ENCODE data around the gene ABCC6. TPM values are rescaled to one million over a fixed set of nuclear protein-coding genes. Genes with fewer than 3 reads are reported as not detected.
"Not testable (repeated sequence)": the region's sequence is repeated elsewhere in the genome, so short reads cannot be mapped to it uniquely, and the experiment has no call there.

ABCC6 gene
- total RNA-seq, 1 experiment from 2014 or later = 12.8 TPM

DNA sequence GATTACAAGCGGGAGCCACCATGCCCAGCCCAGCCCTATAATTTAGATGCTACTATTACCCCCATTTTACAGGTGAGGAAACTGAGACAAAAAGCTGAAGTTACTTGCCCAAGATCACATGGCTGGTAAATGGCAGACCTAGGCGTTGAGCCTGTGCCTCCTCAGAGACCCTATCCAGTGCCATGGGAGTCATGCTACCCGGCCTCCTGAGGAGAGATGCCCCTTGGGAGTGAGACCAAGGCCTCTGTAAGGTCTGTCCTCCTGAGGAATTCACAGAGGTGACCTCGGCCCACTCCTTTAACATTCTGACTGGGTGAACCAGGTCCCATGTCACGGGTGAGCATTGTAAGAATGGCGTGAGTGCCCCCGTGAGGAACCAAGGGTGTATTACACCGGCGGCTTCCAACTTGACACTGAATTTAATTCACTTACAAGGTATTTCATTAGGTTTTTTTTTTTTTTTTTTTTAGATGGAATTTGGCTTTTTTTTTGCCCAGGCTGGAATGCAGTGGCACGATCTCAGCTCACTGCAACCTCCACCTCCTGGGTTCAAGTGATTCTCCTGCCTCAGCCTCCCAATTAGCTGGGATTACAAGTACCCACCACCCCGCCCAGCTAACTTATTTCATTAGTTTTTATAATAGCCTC, 95.7 kb downstream of the ABCC6 start:
- peak; percentile 74 for DNase-seq (ENCODE audit: low spot score)
- in situ Hi-C loops (cut with HindIII; ENCODE audit: low sequenced_read_pairs) = no loop called here

DNA sequence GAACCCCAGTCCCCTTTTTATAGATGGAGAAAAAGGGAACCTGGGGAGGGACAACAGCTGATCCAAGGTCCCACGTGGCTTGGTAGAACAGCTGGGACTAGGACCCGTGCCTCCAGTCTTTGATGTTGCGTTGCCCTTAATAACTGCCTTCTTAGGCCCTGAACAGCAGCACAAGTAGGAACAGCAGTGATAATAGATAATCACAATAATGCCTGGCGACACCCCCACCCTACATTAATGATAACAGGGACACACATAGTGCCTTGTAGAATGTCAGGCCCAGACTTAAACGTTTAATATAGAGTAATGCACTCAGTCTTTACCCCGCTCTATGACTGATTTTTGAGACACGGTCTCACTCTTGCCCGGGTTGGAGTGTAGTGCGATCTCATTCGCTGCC, 96.4 kb downstream of the ABCC6 start:
- no peak for DNase-seq (ENCODE audit: low spot score)
- in situ Hi-C loops (cut with HindIII; ENCODE audit: low sequenced_read_pairs) = no loop called here

DNA sequence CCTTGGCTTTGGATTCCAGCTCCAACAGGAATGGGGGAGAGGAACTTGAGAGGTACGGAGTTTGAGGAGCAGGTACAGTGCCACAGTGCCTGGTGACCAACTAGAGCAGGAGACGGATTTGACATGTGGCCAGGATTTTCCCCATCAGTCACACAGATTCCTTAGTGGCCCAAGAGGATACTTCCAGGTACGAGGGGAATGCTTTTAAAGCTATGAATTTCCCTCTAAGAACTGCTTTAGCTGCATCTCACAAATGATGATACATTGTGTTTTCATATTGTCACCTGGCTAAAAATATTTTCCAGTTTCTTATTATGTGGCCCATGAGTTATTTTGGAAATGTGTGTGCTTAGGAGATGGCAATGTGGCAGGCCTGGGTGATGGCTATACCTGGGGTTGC, 98.3 kb downstream of the ABCC6 start:
- DNase-seq (ENCODE audit: low spot score) = no peak
- in situ Hi-C loops (cut with HindIII; ENCODE audit: low sequenced_read_pairs) = no loop called here

DNA sequence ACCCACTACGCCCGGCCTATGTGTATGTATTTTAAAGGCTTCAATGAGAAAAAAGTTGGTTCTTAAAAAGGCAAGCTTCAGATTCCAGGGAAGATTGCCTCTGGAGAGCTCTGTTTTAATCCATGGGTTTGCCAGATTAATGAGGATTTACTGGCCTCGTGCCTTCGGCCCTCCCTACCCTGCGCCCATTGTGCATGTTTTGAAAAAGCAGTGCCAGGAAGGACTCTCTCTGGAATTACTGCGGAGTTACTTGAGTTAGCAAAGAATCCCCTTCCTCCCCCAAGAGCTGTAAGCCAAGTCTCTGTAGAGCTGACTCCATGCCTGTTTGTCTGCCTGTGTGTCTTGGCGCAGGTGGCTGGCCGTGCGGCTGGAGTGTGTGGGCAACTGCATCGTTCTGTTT, 98.9 kb downstream of the ABCC6 start:
- in situ Hi-C loops (cut with HindIII; ENCODE audit: low sequenced_read_pairs) = no loop called here
- DNase-seq (ENCODE audit: low spot score) = no peak

DNA sequence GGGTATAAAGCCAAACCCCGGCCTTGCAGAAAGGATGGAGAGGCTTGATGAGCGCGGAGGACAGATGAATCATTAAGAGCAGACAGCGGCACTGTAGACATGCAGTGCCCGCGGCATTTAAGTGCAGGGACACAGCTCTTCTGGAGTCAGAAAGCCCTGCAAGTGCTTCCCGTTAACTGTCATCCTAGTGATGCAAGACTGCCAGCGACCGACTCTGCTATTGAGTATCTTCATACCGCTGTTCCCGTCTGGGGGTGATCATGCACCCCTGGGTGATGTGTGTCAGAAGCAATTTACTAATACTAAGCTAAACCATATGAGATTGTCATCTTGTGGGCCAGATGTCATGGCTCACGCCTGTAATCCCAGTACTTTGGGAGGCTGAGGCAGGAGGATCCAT, 101.0 kb downstream of the ABCC6 start:
- in situ Hi-C loops (cut with HindIII; ENCODE audit: low sequenced_read_pairs) = no loop called here
- no peak for DNase-seq (ENCODE audit: low spot score)

DNA sequence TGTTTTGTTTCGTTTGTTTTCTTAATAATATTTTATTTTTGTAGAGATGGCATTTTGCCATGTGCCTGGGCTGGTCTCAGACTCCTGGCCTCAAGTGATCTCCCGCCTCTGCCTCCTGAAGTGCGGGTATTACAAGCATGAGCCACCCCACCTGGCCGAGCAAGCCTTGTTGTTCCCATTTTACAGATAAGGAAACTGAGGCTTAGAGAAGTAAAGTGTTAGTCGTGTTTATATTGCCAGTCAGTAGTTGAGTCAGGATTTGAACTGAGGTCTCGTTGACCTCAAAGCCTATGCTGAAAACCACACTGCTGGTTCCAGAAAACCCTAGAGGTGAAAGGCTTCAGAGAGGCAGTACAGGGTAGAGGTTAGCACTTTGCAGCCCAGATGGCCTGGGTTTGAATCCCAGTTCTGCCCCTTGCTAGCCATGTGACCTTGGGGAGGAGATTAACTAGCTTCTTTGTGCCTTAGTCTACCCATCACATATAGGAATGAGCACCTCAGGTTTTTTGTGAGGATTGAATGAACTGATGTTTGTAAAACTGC, 102.0 kb downstream of the ABCC6 start:
- DNase-seq (ENCODE audit: low spot score) = no peak
- in situ Hi-C loops (cut with HindIII; ENCODE audit: low sequenced_read_pairs) = no loop called here

DNA sequence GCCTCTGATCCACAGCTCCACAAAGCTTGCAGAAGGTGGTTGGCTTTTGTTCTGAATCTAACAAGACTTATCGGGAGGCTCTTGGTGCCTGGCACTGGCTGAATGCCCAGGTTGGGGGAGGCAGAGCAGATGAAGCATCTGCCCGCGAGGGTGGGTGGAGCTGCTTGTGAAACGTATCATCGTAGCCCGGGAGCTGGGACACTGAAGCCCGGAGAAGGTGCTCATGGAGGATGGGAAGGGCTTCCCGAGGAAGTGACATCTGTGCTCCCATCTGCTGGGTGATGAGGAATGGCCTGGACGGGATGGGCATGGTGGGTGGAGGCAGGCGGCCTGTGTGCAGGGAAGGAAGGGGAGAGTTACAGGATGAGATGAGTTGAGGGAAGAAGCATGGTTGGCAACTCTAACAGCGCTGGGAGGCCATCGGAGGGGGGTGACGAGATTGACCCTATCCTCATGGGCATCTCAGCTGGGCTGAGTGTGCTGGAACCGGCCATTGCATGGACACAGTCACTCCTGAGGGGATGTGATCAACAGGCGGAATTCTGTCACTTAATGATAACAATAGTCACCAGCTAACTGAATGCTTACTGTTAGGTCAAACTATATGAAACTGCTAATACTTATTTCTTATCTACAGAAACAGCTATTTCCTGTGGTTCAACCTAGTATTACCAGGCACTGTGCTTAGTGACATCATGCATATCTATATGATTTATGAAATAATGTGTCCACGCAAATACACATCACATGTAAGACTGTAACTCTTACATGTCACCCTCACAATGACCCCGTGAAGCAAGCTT, 102.7 kb downstream of the ABCC6 start:
- peak; percentile 83 for DNase-seq (ENCODE audit: low spot score)
- in situ Hi-C loops (cut with HindIII; ENCODE audit: low sequenced_read_pairs) = no loop called here

DNA sequence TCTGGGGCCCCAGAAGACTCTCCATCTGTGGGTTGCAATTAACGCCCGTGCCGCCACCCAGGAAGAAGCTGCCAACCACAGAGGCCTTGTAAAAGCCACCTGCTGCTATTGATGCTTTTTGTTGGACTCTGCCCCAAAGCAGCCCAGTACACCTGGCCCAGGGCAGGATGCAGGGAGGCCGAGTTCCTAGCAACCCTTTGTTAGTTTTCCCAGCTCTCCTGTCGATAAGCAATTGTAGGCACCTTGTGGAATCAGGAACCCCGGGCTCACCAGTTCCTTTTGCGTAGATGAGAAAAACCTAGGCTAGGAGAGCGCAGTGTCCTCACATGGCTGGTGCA, 103.3 kb downstream of the ABCC6 start:
- in situ Hi-C loops (cut with HindIII; ENCODE audit: low sequenced_read_pairs) = no loop called here
- no peak for DNase-seq (ENCODE audit: low spot score)

DNA sequence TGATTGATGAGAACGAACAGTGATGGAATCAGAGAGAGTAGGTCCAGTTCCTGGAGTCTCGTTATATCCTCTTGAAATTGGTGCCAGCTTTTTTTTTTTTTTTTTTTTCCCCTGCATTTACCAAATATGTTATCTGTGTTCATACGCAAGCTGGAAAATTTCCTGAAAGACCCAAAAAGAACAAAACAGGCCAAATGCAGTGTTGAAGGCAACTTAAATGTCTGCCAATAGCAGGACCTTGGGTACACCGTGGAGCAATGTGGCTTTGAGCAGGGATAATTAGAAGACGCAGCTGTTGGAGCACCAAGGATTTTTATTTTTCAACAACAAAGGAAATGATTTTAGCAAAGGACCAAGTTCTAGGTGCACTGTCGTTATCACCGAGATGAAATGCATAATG, 105.0 kb downstream of the ABCC6 start:
- DNase-seq (ENCODE audit: low spot score) = no peak

DNA sequence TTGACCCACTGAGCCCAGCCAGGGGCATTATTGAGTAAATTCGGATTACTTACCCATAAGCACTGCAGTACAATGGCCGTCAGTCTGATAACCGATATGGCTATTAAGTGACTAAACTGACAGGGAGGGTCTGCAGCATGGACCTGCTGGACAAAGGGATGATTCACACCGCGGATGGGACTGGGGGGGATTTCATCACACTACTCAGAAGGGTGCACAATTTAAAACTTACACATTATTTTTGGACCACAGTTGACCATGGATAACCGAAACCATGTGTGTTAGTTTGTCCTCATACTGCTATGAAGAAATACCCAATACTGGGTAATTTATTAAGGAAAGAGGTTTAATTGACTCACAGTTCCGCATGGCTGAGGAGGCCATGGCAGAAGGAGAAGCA, 106.5 kb downstream of the ABCC6 start:
- DNase-seq (ENCODE audit: low spot score) = no peak
- in situ Hi-C loops (cut with HindIII; ENCODE audit: low sequenced_read_pairs) = no loop called here

More for the DNA sequence above, 105.0 kb downstream of the ABCC6 start:
- in situ Hi-C loops (cut with HindIII; ENCODE audit: low sequenced_read_pairs) = no loop called here

DNA sequence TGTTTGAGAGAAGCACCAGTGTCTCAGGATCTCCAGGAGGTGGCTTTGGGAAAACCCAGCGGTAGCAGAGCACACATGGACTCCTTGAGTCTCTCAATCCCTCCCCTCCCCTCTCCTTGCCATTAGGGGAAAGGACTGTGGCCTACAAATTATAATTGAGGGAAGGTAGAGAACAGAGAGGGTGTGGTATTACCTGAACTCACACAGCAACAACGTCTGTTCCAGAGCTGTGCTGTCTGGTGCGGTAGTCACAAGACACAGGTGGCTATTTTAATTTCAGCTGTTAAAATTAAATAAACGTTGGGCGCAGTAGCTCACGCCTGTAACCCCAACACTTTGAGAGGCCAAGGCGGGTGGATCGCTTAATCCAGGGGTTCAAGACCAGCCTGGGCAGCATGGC, 110.2 kb downstream of the ABCC6 start:
- in situ Hi-C loops (cut with HindIII; ENCODE audit: low sequenced_read_pairs) = no loop called here
- DNase-seq (ENCODE audit: low spot score) = no peak

DNA sequence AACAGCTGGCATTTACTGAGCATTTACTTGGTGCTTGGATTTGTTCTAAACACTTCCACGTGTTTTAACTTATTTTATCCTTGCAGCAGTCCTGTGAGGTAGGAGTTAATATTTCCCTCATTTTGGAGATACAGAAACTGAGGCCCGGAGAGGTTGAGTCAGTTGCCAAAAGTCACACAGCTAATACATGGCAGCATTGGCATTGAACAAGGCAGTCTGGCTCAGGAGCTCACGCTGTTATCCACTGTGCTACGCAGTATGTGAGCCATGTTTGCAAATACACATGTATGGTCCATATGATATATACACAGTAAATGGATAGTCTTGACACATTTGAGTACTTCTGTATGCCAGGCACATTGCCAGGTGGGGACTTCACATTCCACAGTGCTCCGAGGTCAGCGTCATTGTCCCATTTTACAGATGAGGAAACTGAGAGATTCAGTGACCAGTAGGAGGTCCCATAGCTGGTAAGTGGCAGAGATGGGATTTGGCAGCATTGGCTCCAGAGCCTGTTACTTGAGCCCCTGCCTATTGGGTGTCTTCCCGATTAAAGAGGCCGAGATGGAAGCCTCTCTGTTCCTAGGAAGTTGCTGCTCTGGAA, 110.7 kb downstream of the ABCC6 start:
- DNase-seq (ENCODE audit: low spot score) = no peak

DNA sequence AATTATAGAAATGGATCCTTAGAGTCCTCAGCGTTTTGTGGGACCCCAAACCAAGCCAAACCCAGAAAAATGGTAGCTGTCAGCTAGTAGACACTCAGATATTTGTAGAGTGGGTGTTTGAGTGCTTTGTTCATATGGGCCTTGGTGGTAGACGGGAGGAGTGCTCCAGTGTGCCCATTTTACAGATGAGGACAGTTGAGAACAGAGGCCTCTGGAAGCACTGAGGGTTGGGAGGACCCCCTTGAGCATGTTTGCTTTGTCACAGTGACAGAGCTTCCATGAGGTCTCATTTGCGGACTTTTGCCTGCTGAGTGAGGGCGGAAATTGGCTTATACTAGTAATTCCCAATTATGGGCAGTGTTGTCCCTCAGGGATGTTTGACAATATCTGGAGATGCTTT, 111.7 kb downstream of the ABCC6 start:
- no peak for DNase-seq (ENCODE audit: low spot score)
- in situ Hi-C loops (cut with HindIII; ENCODE audit: low sequenced_read_pairs) = no loop called here

More for the DNA sequence above, 110.7 kb downstream of the ABCC6 start:
- in situ Hi-C loops (cut with HindIII; ENCODE audit: low sequenced_read_pairs) = no loop called here

DNA sequence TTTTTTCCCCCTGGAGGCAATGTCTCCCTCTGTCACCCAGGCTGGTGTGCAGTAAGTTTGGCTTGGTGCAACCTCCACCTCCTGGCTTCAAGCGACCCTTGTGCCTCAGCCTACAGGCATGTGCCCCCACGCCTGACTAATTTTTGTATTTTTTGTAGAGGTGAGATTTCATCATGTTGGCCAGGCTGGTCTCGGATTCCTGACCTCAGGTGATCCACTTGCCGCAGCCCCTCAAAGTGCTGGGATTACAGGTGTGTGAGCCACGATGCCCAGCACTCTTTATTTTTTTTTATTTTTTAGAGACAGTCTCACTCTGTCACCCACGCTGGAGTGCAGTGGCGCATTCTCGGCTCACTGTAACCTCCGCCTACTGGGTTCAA, 113.2 kb downstream of the ABCC6 start:
- in situ Hi-C loops (cut with HindIII; ENCODE audit: low sequenced_read_pairs) = no loop called here

DNA sequence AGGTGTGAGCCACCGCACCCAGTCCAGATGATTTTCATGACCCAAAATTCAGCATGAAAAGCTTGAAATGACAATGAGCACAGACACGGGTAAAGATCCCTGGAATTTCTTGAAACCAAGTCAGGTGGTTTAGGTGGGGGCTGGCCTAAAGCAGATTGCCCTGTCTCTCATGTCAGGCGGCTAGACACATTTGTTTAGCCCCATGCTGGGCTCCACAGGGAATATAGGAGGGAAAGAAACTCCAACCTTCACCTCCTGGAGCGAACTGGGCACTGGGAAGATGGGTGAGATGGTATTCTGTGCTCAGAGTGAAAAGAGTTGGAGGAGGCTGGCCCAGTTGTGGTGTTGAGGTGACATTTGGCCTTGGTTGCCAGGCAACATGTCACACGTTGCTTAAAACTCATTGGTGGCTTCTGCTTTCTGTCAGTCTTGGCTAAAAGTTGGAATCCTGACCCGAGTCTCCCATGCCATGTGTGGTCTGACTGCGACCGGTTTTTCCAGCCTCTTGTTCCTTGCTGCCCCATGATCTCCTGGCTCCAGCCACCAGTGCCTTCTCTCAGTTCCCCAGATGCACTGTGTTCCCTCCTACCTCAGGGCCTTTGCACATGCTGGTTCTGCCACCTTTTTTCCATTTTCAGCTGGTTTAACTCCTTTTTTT, 113.7 kb downstream of the ABCC6 start:
- no peak for DNase-seq (ENCODE audit: low spot score)
- in situ Hi-C loops (cut with HindIII; ENCODE audit: low sequenced_read_pairs) = no loop called here

More for the DNA sequence above, 113.2 kb downstream of the ABCC6 start:
- no peak for DNase-seq (ENCODE audit: low spot score)

DNA sequence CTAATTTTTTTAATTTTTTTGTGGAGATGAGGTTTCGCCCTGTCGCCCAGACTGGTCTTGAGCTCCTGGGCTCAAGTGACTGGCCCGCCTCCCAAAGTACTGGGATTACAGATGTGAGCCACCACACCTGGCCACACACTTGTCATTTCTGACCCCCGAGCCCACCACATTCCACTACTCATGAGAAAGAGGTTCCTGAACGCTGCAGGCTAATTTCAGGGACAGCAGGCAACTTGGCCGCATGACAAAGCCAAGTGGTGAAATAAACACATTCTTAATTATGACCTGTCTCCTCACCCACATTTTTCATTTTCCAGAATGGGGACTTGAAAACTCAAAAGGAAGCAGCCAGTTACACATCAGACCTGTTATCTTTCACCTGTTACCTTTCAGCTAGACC, 114.5 kb downstream of the ABCC6 start:
- DNase-seq (ENCODE audit: low spot score) = no peak

DNA sequence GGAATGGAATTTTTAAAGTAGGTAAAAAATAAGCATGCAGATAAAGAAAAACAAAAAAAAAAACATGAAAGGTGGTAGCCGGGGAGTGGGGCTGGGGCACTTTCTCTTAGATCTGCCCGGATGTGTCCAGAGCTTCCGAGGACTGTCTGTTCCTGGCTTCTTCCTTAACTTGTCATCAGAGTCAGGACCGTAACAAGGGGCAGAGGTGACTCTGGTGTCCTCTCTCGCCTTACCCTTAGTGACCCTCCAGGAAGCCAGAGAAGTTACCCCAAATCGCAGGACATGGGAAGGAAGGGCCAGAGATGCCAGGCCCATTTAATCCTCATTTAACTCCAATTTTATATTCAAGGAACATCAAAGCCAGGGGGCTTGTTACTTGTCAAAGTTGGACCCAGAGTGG, 115.5 kb downstream of the ABCC6 start:
- DNase-seq (ENCODE audit: low spot score) = no peak
- in situ Hi-C loops (cut with HindIII; ENCODE audit: low sequenced_read_pairs) = no loop called here

More for the DNA sequence above, 114.5 kb downstream of the ABCC6 start:
- in situ Hi-C loops (cut with HindIII; ENCODE audit: low sequenced_read_pairs) = no loop called here

DNA sequence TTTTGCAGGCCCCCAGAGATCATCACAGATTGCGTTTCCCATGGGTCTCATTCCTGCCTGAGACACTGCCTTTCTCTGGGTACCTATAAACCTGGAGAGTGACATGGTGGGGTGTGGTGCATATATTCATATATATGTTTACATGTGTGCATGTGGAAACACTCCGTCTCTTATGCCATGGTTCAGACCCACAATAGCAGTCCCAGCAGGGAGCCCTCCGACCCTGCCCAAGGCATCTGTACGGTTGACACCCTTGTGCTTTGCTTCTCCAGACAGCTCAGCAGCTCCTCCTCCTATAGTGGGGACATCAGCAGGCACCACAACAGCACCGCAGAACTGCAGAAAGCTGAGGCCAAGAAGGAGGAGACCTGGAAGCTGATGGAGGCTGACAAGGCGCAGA, 116.8 kb downstream of the ABCC6 start:
- DNase-seq (ENCODE audit: low spot score) = no peak
- in situ Hi-C loops (cut with HindIII; ENCODE audit: low sequenced_read_pairs) = no loop called here

DNA sequence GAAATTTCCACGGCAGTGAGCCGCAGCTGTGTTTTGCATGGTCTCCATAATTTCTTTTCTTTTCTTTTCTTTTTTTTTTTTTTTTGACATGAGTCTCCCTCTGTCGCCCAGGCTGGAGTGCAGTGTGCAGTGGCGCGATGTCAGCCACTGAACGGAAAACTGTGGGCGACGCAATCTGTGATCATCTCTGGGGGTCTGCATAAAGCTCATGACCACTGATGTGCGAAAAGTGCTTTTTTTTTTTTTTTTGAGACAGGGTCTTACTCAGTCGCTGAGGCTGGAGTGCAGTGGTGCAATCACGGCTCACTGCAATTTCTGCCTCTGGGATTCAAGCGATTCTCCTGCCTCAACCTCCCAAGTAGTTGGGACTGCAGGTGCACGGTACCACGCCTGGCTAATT, 117.6 kb downstream of the ABCC6 start:
- in situ Hi-C loops (cut with HindIII; ENCODE audit: low sequenced_read_pairs) = no loop called here
- no peak for DNase-seq (ENCODE audit: low spot score)

DNA sequence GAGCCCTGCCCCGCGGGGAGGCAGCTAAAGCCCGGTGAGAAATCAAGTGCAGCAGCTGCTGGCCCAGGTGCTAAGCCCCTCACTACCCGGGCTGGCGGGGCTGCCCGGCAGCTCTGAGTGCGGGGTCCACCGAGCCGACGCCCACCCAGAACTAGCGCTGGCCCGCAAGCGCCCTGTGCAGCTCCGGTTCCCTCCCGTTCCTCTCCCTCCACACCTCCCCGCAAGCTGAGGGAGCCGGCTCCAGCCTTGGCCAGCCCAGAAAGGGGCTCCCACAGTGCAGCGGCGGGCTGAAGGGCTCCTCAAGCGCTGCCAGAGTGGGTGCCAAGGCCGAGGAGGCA, 118.5 kb downstream of the ABCC6 start:
- in situ Hi-C loops (cut with HindIII; ENCODE audit: low sequenced_read_pairs); DNase-seq (ENCODE audit: low spot score): not testable (repeated sequence)
